Gastroesophageal sphincter (tissue), 4 donors: Measurements from ENCODE around the gene ATP2B2. TPM values are rescaled to one million over a fixed set of nuclear protein-coding genes. Genes with fewer than 3 reads are reported as not detected.

ENCODE experiments used
- ATAC-seq: fragments of 150-250 bp; one replicate; pipeline ENCODE4 v1.9.1; 2016; ENCODE audit warnings: mild to moderate bottlenecking, moderate library complexity
- H3K27ac ChIP-seq, 4 donors: fragments of 200-600 bp; sonication (generic) in 3 of 4; 1 replicate in 3 of 4; 2 replicates in 1 of 4; pipeline ENCODE4 v1.5.1; 2016 to 2019
- H3K27me3 ChIP-seq: fragments of 200-600 bp; sonication (generic); one replicate; pipeline ENCODE4 v1.5.1; 2019
- H3K36me3 ChIP-seq, 2 donors: fragments of 200-600 bp; sonication (generic); one replicate each; pipeline ENCODE4 v1.5.1; 2019; ENCODE audit warnings: control low read depth in 1 of 2
- H3K4me1 ChIP-seq, 3 donors: fragments of 200-600 bp; sonication (generic); 1 replicate in 2 of 3; 2 replicates in 1 of 3; pipeline ENCODE4 v1.5.1; 2016 to 2019; ENCODE audit warnings: control low read depth in 2 of 3
- H3K4me3 ChIP-seq, 2 donors: fragments of 200-600 bp; sonication (generic); one replicate each; pipeline ENCODE4 v1.5.1; 2019; ENCODE audit warnings: mild to moderate bottlenecking in 1 of 2, moderate library complexity in 1 of 2
- H3K9me3 ChIP-seq, 3 donors: fragments of 200-600 bp; sonication (generic); one replicate each; pipeline ENCODE4 v1.5.1; 2017 to 2019; ENCODE audit warnings: control low read depth in 2 of 3
- CTCF ChIP-seq, 4 experiments: fragments of 200-600 bp in 2 of 4; fragments of 450-650 bp in 2 of 4; sonication (generic) in 1 of 4; IDR thresholded peaks; one replicate each; pipeline ENCODE4 v1.5.1; 2017 to 2019; ENCODE audit warnings: antibody characterized with exemption in 4 of 4, mild to moderate bottlenecking in 2 of 4, moderate library complexity in 2 of 4
- EP300 ChIP-seq: sonication (generic); formaldehyde crosslinking; IDR thresholded peaks from one replicate; pipeline ENCODE4 v1.6.1; 2017; ENCODE audit warnings: antibody characterized with exemption, mild to moderate bottlenecking
- POLR2A ChIP-seq, 2 donors: fragments of 450-650 bp; IDR thresholded peaks; one replicate each; pipeline ENCODE4 v1.6.1; 2017; ENCODE audit warnings: antibody characterized with exemption in 2 of 2, mild to moderate bottlenecking in 2 of 2, moderate library complexity in 1 of 2
- POLR2AphosphoS5 ChIP-seq: sonication (generic); formaldehyde crosslinking; IDR thresholded peaks from one replicate; pipeline ENCODE4 v1.6.1; 2017; ENCODE audit warnings: antibody characterized with exemption
- WGBS, 2 donors: methylation state at CpG; one replicate each; pipeline ENCODE4 v1.1.5; 2018; ENCODE audit warnings: low coverage in 1 of 2; 5-methylcytosine and 5-hydroxymethylcytosine counted together
- total RNA-seq, 4 donors: library from RNA; depleted of rRNA; stranded (reverse); fragments of >200 nt; gene quantifications; one replicate each; pipeline ENCODE4 v1.1.0, GENCODE V29; 2016

The ATP2B2 gene
- total RNA-seq, 4 donors from 2014 or later, result 0.13 to 0.30 (median 0.27) TPM; not detected in 1

DNA sequence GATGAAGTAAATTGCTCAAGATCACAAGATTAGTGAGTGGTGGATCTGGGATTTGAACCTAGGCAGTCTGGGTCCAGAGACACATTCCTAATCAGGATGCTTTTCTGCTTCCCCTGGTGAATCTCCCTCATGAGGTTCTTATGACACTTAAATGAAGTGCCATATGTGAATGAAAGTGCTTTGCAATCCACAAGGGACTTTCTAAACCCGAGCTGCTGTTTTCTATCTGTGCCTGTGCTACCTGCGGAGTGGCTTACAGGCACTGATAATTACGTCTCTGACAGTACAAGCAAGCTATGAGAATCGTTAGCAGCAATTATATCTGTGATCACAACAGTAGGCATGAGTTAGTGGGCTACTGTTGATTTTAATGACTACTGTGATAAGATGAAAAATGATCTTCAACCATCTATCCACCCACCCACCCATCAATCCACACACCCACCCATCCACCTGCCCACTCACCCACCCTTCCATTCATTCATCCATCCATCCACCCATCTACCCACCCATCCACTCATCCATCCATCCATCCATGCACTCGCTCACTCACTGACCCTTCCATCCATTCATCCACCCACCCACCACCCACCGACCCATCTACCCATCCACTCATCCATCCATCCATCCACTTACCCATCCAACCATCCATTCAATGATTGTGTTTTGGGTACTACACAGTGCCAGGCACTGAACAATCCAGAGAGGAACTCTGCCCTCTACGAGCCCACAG is 51.8 kb downstream of the ATP2B2 start:
- no peaks in the 10 kb centered on the region for H3K4me1 ChIP-seq
- WGBS, 2 donors, result 65 to 86% methylated on average over 1 to 7 of the region's 7 CpGs
- no peak overlapping the region for H3K27ac ChIP-seq
- TF ChIP-seq POLR2A (IDR thresholded peaks at IDR 0.05) (no peak), POLR2AphosphoS5 (no peak), CTCF (IDR thresholded peaks at IDR 0.05) (no peak), EP300 (no peak)
- ATAC-seq, result no peak
- peaks cover 63% of the 10 kb centered on the region for H3K27me3 ChIP-seq
- no peaks in the 10 kb centered on the region for H3K9me3 ChIP-seq
- no peaks in the 10 kb centered on the region for H3K36me3 ChIP-seq
- no peak overlapping the region for H3K4me3 ChIP-seq

GRCh38 chr3:10450494-10451440 is 54.6 kb downstream of the ATP2B2 start:
- no peak for TF ChIP-seq EP300
- no peak for TF ChIP-seq POLR2A (IDR thresholded peaks at IDR 0.05)
- TF ChIP-seq CTCF (IDR thresholded peaks at IDR 0.05), result no peak
- no peak for TF ChIP-seq POLR2AphosphoS5
- Histone ChIP-seq H3K4me1 (no peaks in the 10 kb centered on the region), H3K27me3 (peaks cover 53% of the 10 kb centered on the region), H3K4me3 (no peak overlapping the region), H3K27ac (no peak overlapping the region), H3K36me3 (no peaks in the 10 kb centered on the region), H3K9me3 (no peaks in the 10 kb centered on the region)
- WGBS, 2 donors, result 26 to 41% methylated on average over 3 to 7 of the region's 22 CpGs
- no peak for ATAC-seq

GRCh38 chr3:10449436-10449835 is 56.0 kb downstream of the ATP2B2 start:
- ATAC-seq, result no peak
- Histone ChIP-seq H3K27ac (no peak overlapping the region), H3K4me1 (no peaks in the 10 kb centered on the region), H3K36me3 (no peaks in the 10 kb centered on the region), H3K9me3 (no peaks in the 10 kb centered on the region), H3K4me3 (no peak overlapping the region), H3K27me3 (peaks cover 49% of the 10 kb centered on the region)
- TF ChIP-seq EP300, result no peak
- TF ChIP-seq POLR2AphosphoS5, result no peak
- no peak for TF ChIP-seq CTCF (IDR thresholded peaks at IDR 0.05)
- no peak for TF ChIP-seq POLR2A (IDR thresholded peaks at IDR 0.05)
- 87 to 96% methylated on average over 3 to 5 of the region's 18 CpGs for WGBS, 2 donors

DNA sequence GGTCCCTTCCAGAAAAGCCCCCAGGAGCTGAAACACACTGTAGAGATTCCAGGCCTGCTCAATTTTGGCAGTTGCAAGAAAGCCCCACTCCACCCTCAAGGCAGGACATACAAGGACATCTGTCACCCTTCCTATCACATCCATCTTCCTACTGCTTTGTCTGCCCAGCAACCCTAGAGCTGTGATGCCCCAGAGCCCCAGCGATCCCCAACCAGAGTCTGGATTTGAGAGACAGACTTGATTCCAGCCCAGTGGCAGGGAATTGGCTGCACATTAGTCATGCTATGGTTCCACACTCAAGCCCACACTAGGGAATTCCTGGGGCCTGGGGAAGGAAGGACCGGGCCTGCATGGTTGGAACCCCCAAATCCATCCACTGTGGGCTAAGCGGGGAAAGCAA is 56.8 kb downstream of the ATP2B2 start:
- Histone ChIP-seq H3K27ac (no peak overlapping the region), H3K4me1 (no peaks in the 10 kb centered on the region), H3K36me3 (no peaks in the 10 kb centered on the region), H3K27me3 (peaks cover 45% of the 10 kb centered on the region), H3K9me3 (no peaks in the 10 kb centered on the region), H3K4me3 (no peak overlapping the region)
- no peak for ATAC-seq
- 100% methylated on average over 1 of the region's 3 CpGs; no CpG with 5 or more reads in 1 of the 2 donors for WGBS, 2 donors
- no peak for TF ChIP-seq POLR2A (IDR thresholded peaks at IDR 0.05)
- TF ChIP-seq POLR2AphosphoS5, result no peak
- TF ChIP-seq CTCF (IDR thresholded peaks at IDR 0.05), result no peak
- TF ChIP-seq EP300, result no peak
